Caco-2 (cell line): ENCODE data around the gene BPTF. TPM values are rescaled to one million over a fixed set of nuclear protein-coding genes. Genes with fewer than 3 reads are reported as not detected.

Experiments
- BruUV-seq: library from RNA; stranded (reverse); fragments of 400-500 nt; replicated peaks from 2 replicates; lab custom pipeline; 2021; lab: Mats Ljungman, UMichigan
- CTCF ChIA-PET: fragments of 300-600 bp; sonication (Branson Sonifier 250); formaldehyde crosslinking; loops from one replicate; lab custom pipeline; 2022; ENCODE audit warnings: antibody characterized with exemption; lab: Charles Lee
- POLR2A ChIA-PET: fragments of 300-600 bp; sonication (Branson Sonifier 250); formaldehyde crosslinking; loops from one replicate; lab custom pipeline; 2022; ENCODE audit warnings: antibody characterized with exemption; lab: Charles Lee
- DNase-seq, 2 experiments: peaks; one replicate each; pipeline versions ENCODE4 v3.0.0 to v3.0.0-alpha.2; 2020 to 2022
- H3K27me3 ChIP-seq: replicated peaks from 2 replicates; pipeline ENCODE4 v1.6.0; 2011; ENCODE audit warnings: low read length; ENCODE audit not compliant: control insufficient read depth, insufficient read depth
- H3K36me3 ChIP-seq: 2 replicates; pipeline ENCODE4 v1.5.1; 2011; ENCODE audit warnings: low read length; ENCODE audit not compliant: control insufficient read depth, insufficient read depth
- H3K4me1 ChIP-seq: fragments of 250-450 bp; sonication (Bioruptor Pico); 2 replicates; pipeline ENCODE4 v1.5.1; 2020; ENCODE audit warnings: mild to moderate bottlenecking
- H3K4me3 ChIP-seq: 2 replicates; pipeline ENCODE4 v1.5.1; 2011; ENCODE audit warnings: low read depth, mild to moderate bottlenecking, control low read depth, low read length
- H3K9me3 ChIP-seq: fragments of 250-450 bp; sonication (Bioruptor Pico); 2 replicates; pipeline ENCODE4 v1.5.1; 2020; ENCODE audit warnings: mild to moderate bottlenecking, moderate library complexity
- H3K27ac Mint-ChIP-seq: one replicate; pipeline ENCODE4 v1.8.0; 2022; ENCODE audit warnings: mixed read lengths; ENCODE audit not compliant: unreplicated experiment
- H3K27me3 Mint-ChIP-seq: one replicate; pipeline ENCODE4 v1.8.0; 2022; ENCODE audit warnings: mixed read lengths; ENCODE audit not compliant: insufficient read depth, unreplicated experiment
- H3K36me3 Mint-ChIP-seq: one replicate; pipeline ENCODE4 v1.8.0; 2022; ENCODE audit warnings: mild to moderate bottlenecking, mixed read lengths; ENCODE audit not compliant: insufficient read depth, unreplicated experiment
- H3K4me1 Mint-ChIP-seq: one replicate; pipeline ENCODE4 v1.8.0; 2022; ENCODE audit warnings: low read depth, mixed read lengths; ENCODE audit not compliant: unreplicated experiment
- H3K4me3 Mint-ChIP-seq: one replicate; pipeline ENCODE4 v1.8.0; 2022; ENCODE audit warnings: mild to moderate bottlenecking, moderate library complexity, mixed read lengths; ENCODE audit not compliant: unreplicated experiment
- H3K9me3 Mint-ChIP-seq: one replicate; pipeline ENCODE4 v1.8.0; 2022; ENCODE audit warnings: mixed read lengths; ENCODE audit not compliant: unreplicated experiment
- CTCF ChIP-seq, 2 experiments: fragments of 200-600 bp in 1 of 2; IDR thresholded peaks; 1 replicate in 1 of 2; 2 replicates in 1 of 2; pipeline versions ENCODE4 v1.5.1 to v1.8.0; 2011 to 2022; ENCODE audit warnings: antibody characterized with exemption in 1 of 2, control low read depth in 1 of 2, inconsistent platforms in 1 of 2, low read depth in 1 of 2, low read length in 1 of 2, mild to moderate bottlenecking in 1 of 2, moderate library complexity in 1 of 2; ENCODE audit not compliant: insufficient read depth in 1 of 2, severe bottlenecking in 1 of 2, unreplicated experiment in 1 of 2
- intact Hi-C: fragments of 100-400 bp; cut with micrococcal nuclease; formaldehyde crosslinking; loops from one replicate; pipeline ENCODE4 v1.10.0; 2022; ENCODE audit not compliant: unreplicated experiment
- total RNA-seq: library from RNA; stranded (reverse); gene quantifications from 2 replicates; pipeline ENCODE4 v1.2.3, GENCODE V29; 2022

The BPTF gene
- total RNA-seq, 1 experiment from 2014 or later: 101 TPM

- Mint-ChIP-seq H3K27ac (peak overlapping the region; percentile 94), H3K27me3 (no peaks in the 10 kb centered on the region), H3K9me3 (no peaks in the 10 kb centered on the region), H3K36me3 (peaks cover 5% of the 10 kb centered on the region), H3K4me1 (peaks cover 15% of the 10 kb centered on the region), H3K4me3 (peak overlapping the region; percentile 96)
- POLR2A ChIA-PET: no interaction called here
- no peaks in the 10 kb centered on the region for H3K9me3 ChIP-seq
- CTCF ChIA-PET: interaction anchor here (1.0 kb wide), 1 partner anchor 28 kb away, joined by 7 read pairs; no protein-coding TSS in a partner anchor
- H3K4me1 ChIP-seq: peaks cover 6% of the 10 kb centered on the region; the same call in 1 of the 2 replicates
- no peak for DNase-seq
- no peaks in the 10 kb centered on the region for H3K27me3 ChIP-seq
- intact Hi-C loops: loop anchor here (1.0 kb wide), 1 partner anchor 28 kb away; no protein-coding TSS in a partner anchor
- H3K36me3 ChIP-seq: no peaks in the 10 kb centered on the region
- peak overlapping the region; percentile 68 for H3K4me3 ChIP-seq
- TF ChIP-seq CTCF (IDR thresholded peaks at IDR 0.05; ENCODE audit: insufficient read depth in 1 of 2, low read depth in 1 of 2, low read length in 1 of 2, severe bottlenecking in 1 of 2, unreplicated experiment in 1 of 2): no peak
- no TSS peak for BruUV-seq
Measured at GRCh38 chr17:67992548-67993152, 167.3 kb downstream of the BPTF start.

- Histone ChIP-seq H3K4me3 (peak overlapping the region; percentile 68), H3K9me3 (no peaks in the 10 kb centered on the region), H3K4me1 (peaks cover 6% of the 10 kb centered on the region; the same call in 1 of the 2 replicates), H3K36me3 (no peaks in the 10 kb centered on the region), H3K27me3 (no peaks in the 10 kb centered on the region)
- peak; percentile 84 to 93 for DNase-seq
- H3K36me3 Mint-ChIP-seq: peaks cover 5% of the 10 kb centered on the region
- ChIA-PET POLR2A (interaction anchor here (0.5 to 1.0 kb wide), 4 partner anchors 26 to 464 kb away, joined by 3 to 5 read pairs (median 4); partner anchors contain the start of genes KPNA2 and WIPI1), CTCF (interaction anchor here (1.1 kb wide), 1 partner anchor 16 kb away, joined by 7 read pairs; no protein-coding TSS in a partner anchor)
- no peaks in the 10 kb centered on the region for H3K27me3 Mint-ChIP-seq
- TF ChIP-seq CTCF (IDR thresholded peaks at IDR 0.05; ENCODE audit: insufficient read depth in 1 of 2, low read depth in 1 of 2, low read length in 1 of 2, severe bottlenecking in 1 of 2, unreplicated experiment in 1 of 2): no peak
- no peaks in the 10 kb centered on the region for H3K9me3 Mint-ChIP-seq
- H3K4me1 Mint-ChIP-seq: peaks cover 15% of the 10 kb centered on the region
- BruUV-seq: no TSS peak
- H3K4me3 Mint-ChIP-seq: peak overlapping the region; percentile 96
- H3K27ac Mint-ChIP-seq: peak overlapping the region; percentile 94
- intact Hi-C loops: loop anchor here (1.0 kb wide), 1 partner anchor 27 kb away; no protein-coding TSS in a partner anchor
Measured at GRCh38 chr17:67993153-67993997, 168.1 kb downstream of the BPTF start.

GRCh38 chr17:67993998-67994361 is 168.7 kb downstream of the BPTF start:
- CTCF ChIA-PET: interaction anchor here (1.1 kb wide), 1 partner anchor 15 kb away, joined by 7 read pairs; no protein-coding TSS in a partner anchor
- Mint-ChIP-seq H3K36me3 (peaks cover 5% of the 10 kb centered on the region), H3K4me1 (peaks cover 15% of the 10 kb centered on the region), H3K27me3 (no peaks in the 10 kb centered on the region), H3K4me3 (peak overlapping the region; percentile 92), H3K9me3 (no peaks in the 10 kb centered on the region), H3K27ac (peak overlapping the region; percentile 76)
- Histone ChIP-seq H3K9me3 (no peaks in the 10 kb centered on the region), H3K27me3 (no peaks in the 10 kb centered on the region), H3K4me3 (peak overlapping the region; percentile 61), H3K4me1 (peaks cover 6% of the 10 kb centered on the region; the same call in 1 of the 2 replicates), H3K36me3 (no peaks in the 10 kb centered on the region)
- intact Hi-C loops: loop anchor here (1.0 kb wide), 1 partner anchor 26 kb away; no protein-coding TSS in a partner anchor
- no peak for DNase-seq
- POLR2A ChIA-PET: interaction anchor here (0.5 to 1.0 kb wide), 3 partner anchors 26 to 464 kb away, joined by 3 to 5 read pairs (median 4); partner anchors contain the start of genes KPNA2 and WIPI1
- no TSS peak for BruUV-seq
- no peak for TF ChIP-seq CTCF (IDR thresholded peaks at IDR 0.05; ENCODE audit: insufficient read depth in 1 of 2, low read depth in 1 of 2, low read length in 1 of 2, severe bottlenecking in 1 of 2, unreplicated experiment in 1 of 2)
